Glomerular endothelial cell (primary cell): ENCODE measurements around the gene BRCC3. TPM values are rescaled to one million over a fixed set of nuclear protein-coding genes. Genes with fewer than 3 reads are reported as not detected.

Experiments used
- DNase-seq: peaks from one replicate; pipeline ENCODE4 v3.0.0-alpha.2; 2011; ENCODE audit warnings: low read depth, low spot score; ENCODE audit errors: extremely low read depth
- total RNA-seq: library from RNA; depleted of rRNA; stranded (reverse); fragments of >200 nt; gene quantifications from 2 replicates; pipeline ENCODE4 v1.2.3, GENCODE V29; 2015

BRCC3 gene
- total RNA-seq: 15.8 and 16.2 TPM in 2 replicates

- no peak for DNase-seq
Measured at GRCh38 chrX:155070975-155071693, at the start of gene BRCC3, which contains the start of the genes CMC4 and MTCP1. Gene BRCC3 (plus strand): TSS chrX:155071508. CDS start chrX:155071528, 20 bp downstream. Gene CMC4 (minus strand): TSS chrX:155071136. CDS start chrX:155064023, 7,113 bp downstream. Gene MTCP1 (minus strand): TSS chrX:155071136. CDS start chrX:155066010, 5,126 bp downstream.

GRCh38 chrX:155022585-155022984 lies 48.7 kb upstream of the BRCC3 start, which contains the start of gene F8:
Gene F8 (minus strand): TSS chrX:155022723. CDS start chrX:155022552, 171 bp downstream.
- DNase-seq: no peak

GRCh38 chrX:155023907-155024833 lies 47.1 kb upstream of the BRCC3 start:
- DNase-seq: no peak

- DNase-seq: no peak
Measured at GRCh38 chrX:155026420-155026726, 44.9 kb upstream of the BRCC3 start.

GRCh38 chrX:155026727-155027508 lies 44.4 kb upstream of the BRCC3 start, which contains the start of gene FUNDC2:
Gene FUNDC2 (plus strand): TSS chrX:155026844. CDS start chrX:155026939, 95 bp downstream.
- peak; percentile 34 for DNase-seq

- no peak for DNase-seq
Measured at GRCh38 chrX:155027509-155028066, 43.7 kb upstream of the BRCC3 start.

- no peak for DNase-seq
Measured at GRCh38 chrX:155028129-155028528, 43.2 kb upstream of the BRCC3 start.

GRCh38 chrX:155028877-155029291 lies 42.4 kb upstream of the BRCC3 start:
- no peak for DNase-seq

GRCh38 chrX:155031657-155032056 lies 39.7 kb upstream of the BRCC3 start:
- no peak for DNase-seq

GRCh38 chrX:155035688-155036087 lies 35.6 kb upstream of the BRCC3 start:
- no peak for DNase-seq

GRCh38 chrX:155046129-155046810 lies 25.0 kb upstream of the BRCC3 start:
- DNase-seq: no peak

- DNase-seq: no peak
Measured at GRCh38 chrX:155046811-155047528, 24.3 kb upstream of the BRCC3 start.

GRCh38 chrX:155048977-155049619 lies 22.2 kb upstream of the BRCC3 start:
- no peak for DNase-seq

- DNase-seq: no peak
Measured at GRCh38 chrX:155052738-155053498, 18.4 kb upstream of the BRCC3 start.

- DNase-seq: no peak
Measured at GRCh38 chrX:155053656-155054055, 17.7 kb upstream of the BRCC3 start.

- no peak for DNase-seq
Measured at GRCh38 chrX:155054255-155054654, 17.1 kb upstream of the BRCC3 start.

GRCh38 chrX:155055494-155055893 lies 15.8 kb upstream of the BRCC3 start:
- DNase-seq: no peak

- DNase-seq: no peak
Measured at GRCh38 chrX:155056471-155056870, 14.8 kb upstream of the BRCC3 start.
